Activated gamma-delta T cell treated with anti-CD3 and anti-CD28 coated beads, Interleukin-2, amount 50 U/mL, for 16 hours (primary cell): Measurements from ENCODE around the gene ADGRG2.
"Not testable (repeated sequence)": the region's sequence is repeated elsewhere in the genome, so short reads cannot be mapped to it uniquely, and the experiment has no call there.

ENCODE experiments used
- DNase-seq: peaks from one replicate; pipeline ENCODE4 v3.0.0-alpha.2; 2020; ENCODE audit warnings: low read depth

Gene ADGRG2

GRCh38 chrX:19003756-19004155 lies 118.5 kb downstream of the ADGRG2 start:
- no peak for DNase-seq

- no peak for DNase-seq
These were observed 123.6 kb downstream of the ADGRG2 start for GRCh38 chrX:18998653-18999052.

GRCh38 chrX:18997916-18998315 lies 124.4 kb downstream of the ADGRG2 start:
- no peak for DNase-seq

- no peak for DNase-seq
These were observed 125.7 kb downstream of the ADGRG2 start for GRCh38 chrX:18996536-18996935.

- DNase-seq: no peak
These were observed 127.0 kb downstream of the ADGRG2 start for GRCh38 chrX:18995221-18995620.

- no peak for DNase-seq
These were observed 127.6 kb downstream of the ADGRG2 start for GRCh38 chrX:18994713-18995112.

GRCh38 chrX:18992829-18993228 lies 129.4 kb downstream of the ADGRG2 start:
- no peak for DNase-seq

- no peak for DNase-seq
These were observed 137.2 kb downstream of the ADGRG2 start for GRCh38 chrX:18985186-18985435.

- DNase-seq: peak; percentile 77
These were observed 137.7 kb downstream of the ADGRG2 start for GRCh38 chrX:18984381-18985185.

GRCh38 chrX:18983666-18984380 lies 138.4 kb downstream of the ADGRG2 start, which contains the start of gene PHKA2:
Gene PHKA2 (minus strand): TSS chrX:18984114. CDS start chrX:18983932, 182 bp downstream.
- DNase-seq: no peak

- DNase-seq: no peak
These were observed 141.0 kb downstream of the ADGRG2 start for GRCh38 chrX:18981124-18981807.

GRCh38 chrX:18980262-18980661 lies 142.0 kb downstream of the ADGRG2 start:
- not testable (repeated sequence) for DNase-seq

- no peak for DNase-seq
These were observed 147.3 kb downstream of the ADGRG2 start for GRCh38 chrX:18974993-18975392.

GRCh38 chrX:18973527-18974192 lies 148.6 kb downstream of the ADGRG2 start:
- DNase-seq: no peak

- DNase-seq: no peak
These were observed 150.8 kb downstream of the ADGRG2 start for GRCh38 chrX:18971506-18971905.

GRCh38 chrX:18970465-18970864 lies 151.8 kb downstream of the ADGRG2 start:
- no peak for DNase-seq

GRCh38 chrX:18966624-18967023 lies 155.6 kb downstream of the ADGRG2 start:
- no peak for DNase-seq

GRCh38 chrX:18964901-18965300 lies 157.4 kb downstream of the ADGRG2 start:
- DNase-seq: no peak

GRCh38 chrX:18964026-18964425 lies 158.2 kb downstream of the ADGRG2 start:
- DNase-seq: no peak

GRCh38 chrX:18962329-18962728 lies 159.9 kb downstream of the ADGRG2 start:
- no peak for DNase-seq

- no peak for DNase-seq
These were observed 160.6 kb downstream of the ADGRG2 start for GRCh38 chrX:18961686-18962085.

GRCh38 chrX:18956303-18957032 lies 165.8 kb downstream of the ADGRG2 start:
- no peak for DNase-seq
